GM10266 (cell line): ENCODE results near the gene SLC41A3.

Experiments used
- DNase-seq: peaks from one replicate; pipeline ENCODE4 v3.0.0; 2012; ENCODE audit errors: extremely low spot score
- CTCF ChIP-seq: IDR thresholded peaks from 2 replicates; pipeline ENCODE4 v1.5.1; 2012; ENCODE audit warnings: mild to moderate bottlenecking, low read depth; ENCODE audit not compliant: control insufficient read depth, insufficient read depth; ENCODE audit errors: missing control alignments

SLC41A3 gene

GRCh38 chr3:126083913-126084767, at the start of gene SLC41A3:
TSS of gene SLC41A3 (minus strand) at chr3:126084124. CDS start at chr3:126068219, 15,905 bp downstream.
- peak; percentile 60 for TF ChIP-seq CTCF
- peak; percentile 96 for DNase-seq

GRCh38 chr3:126133606-126134005, 49.7 kb upstream of the SLC41A3 start:
- TF ChIP-seq CTCF = no peak
- DNase-seq = no peak

DNA sequence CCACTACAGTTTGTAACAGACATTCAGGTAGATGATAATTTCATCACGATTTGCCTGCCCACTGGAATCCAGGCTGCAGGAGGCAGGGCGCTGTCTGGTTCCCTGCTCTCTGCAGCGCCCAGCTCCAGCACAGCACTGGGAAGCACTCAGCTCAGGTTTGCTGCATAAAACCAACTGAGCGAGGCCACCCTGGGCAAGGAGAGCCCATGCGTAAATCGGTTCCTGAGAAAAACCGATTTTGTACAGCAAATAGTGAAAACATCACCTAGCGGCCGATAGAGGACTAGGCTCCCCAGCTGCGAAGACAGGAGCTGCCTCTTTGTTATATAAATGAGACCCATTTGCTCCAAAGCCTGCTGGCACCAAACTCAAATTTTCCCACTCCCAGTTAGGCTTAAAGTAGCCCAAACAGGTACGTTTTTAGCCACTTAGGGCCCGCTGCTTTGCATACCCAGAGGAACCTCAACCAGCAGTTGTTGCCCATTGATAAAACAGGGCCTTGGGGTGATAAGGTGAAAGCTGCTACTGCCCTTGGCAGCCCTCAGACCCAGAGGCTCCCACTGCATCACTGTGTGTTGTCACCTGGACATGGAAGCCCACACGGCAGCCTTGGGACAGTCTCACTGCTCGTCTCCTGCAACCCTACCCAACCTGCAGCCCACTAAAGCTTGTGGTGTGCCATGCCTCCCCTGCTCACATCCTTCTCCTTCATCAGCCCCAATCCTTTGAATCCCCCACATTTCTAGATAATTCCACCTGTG, 49.0 kb upstream of the SLC41A3 start:
- DNase-seq = no peak
- TF ChIP-seq CTCF = no peak

DNA sequence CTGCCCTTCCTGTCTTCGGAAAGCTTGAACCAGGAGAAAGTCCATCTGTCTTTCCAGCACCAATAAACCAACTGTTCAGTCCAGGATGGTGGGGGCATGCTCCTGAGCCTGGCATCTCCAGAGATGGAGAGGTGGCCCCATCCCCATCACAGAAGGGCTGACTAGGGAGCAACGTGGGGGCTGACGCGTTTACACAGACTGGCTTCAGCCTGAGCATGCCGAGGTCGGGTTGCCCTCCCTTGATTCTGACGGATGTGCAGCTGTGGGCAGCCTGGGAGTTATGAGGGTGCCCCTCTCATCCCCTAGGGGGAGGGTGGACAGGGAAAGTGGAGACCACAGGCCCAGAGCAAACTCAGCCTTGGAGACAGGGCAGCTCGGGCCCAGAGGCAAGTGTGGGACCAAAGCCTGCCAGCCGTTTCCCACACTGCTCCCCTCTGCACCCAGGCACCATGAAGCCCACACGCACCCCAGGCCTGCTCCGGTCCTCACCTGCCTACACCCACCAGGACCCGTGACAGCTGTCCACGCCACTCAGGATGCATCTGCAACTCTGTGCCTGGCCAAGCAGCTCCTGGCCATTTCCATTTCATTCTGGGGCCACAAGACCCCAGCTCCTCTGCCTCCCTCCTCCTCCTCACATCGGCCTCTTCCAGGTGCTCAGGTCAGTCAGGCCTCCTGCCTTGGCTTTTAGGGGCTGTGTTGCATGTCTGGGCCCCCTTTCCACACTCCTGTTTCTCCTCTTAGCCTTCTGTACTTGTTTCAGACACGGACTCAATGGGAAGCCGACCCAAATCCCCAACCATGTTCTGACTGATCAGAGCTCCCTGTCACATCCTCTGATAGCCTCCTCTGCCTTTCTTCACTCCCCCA, 48.2 kb upstream of the SLC41A3 start:
- DNase-seq = no peak
- no peak for TF ChIP-seq CTCF

DNA sequence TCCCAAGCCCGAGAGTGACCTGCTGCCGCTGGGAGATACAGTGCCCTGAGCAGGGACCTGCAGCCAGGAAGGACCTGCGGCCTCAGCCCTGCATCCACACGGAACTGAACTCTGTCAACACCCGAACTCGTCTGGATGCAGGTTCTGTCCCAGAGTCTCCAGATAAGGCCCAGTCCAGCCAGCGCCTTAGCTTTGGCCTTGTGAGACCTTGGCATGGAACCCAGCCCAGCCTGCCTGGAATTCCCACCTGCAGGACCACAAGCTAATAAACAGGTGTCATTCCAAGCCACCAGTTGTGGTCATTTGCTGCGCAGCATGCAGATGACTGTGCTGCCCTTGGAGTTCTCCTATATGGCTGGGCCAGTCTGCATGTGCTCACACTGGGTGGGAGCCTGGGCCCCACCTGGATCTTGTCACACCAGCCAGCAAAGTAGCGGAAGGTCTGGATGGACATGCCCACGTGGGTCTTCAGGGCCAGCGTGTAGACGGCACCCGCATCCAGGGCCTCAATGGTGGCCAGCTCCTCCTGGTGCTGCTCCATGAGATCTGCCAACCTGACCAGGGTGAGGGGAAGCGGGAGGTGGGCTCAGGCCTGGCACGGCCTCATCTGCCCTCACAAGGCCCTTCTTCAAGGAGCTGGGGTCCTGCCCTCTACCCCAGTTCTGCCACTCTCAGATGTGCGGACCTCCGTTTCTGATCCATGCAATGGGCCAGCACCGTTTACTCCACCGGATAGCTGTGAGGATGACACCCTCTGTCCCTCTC, 47.2 kb upstream of the SLC41A3 start:
- DNase-seq = no peak
- no peak for TF ChIP-seq CTCF

- no peak for TF ChIP-seq CTCF
- DNase-seq = no peak
Observed at GRCh38 chr3:126130081-126130855, 46.3 kb upstream of the SLC41A3 start.
